T follicular helper cell (primary cell): ENCODE data around the gene PLCL1.
A peak's percentile ranks its signal among the peaks of the same experiment; 100 is the strongest.
"Not testable (repeated sequence)": the region's sequence is repeated elsewhere in the genome, so short reads cannot be mapped to it uniquely, and the experiment has no call there.

Experiments
- DNase-seq: peaks from one replicate; pipeline ENCODE4 v3.0.0-alpha.2; 2020; ENCODE audit warnings: low read depth

The PLCL1 gene

DNA sequence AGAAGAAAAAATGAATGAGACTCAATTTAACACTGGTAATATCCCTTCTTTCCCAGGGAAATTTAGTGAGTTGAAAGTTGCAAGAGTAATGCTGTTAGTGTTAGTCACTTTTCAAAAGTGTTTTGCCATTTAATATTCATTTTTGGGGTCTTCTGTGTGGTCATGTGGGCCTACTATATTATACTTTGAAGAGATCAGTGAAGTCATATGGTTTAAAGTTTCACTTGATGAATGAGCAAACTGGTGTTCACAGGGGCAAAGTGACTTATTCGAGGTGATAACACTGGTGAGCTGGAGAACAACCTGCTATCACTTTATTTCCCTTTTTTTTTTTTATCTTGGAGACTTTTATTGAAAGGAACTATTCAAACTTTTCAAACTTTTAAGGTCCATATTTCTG is 196.0 kb downstream of the PLCL1 start:
- no peak for DNase-seq

DNA sequence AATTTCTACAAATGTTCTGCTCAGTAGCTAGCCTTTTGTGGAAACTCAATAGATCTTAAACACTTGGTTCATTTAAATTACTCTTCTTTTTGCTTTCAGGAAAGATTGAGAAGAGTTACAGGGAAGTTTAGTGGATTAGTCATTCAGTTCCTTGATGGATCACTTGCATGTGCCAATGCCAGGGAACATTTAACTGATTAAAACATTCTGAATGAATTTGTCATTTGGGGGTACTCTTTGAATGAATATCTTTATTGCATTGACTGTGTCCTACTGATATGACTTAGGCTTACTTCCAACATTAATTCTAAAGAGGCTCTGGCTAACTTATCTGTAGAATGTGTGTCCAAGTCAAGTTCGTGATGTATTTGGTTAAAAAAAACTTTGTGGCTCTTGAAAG is 199.8 kb downstream of the PLCL1 start:
- DNase-seq = no peak

DNA sequence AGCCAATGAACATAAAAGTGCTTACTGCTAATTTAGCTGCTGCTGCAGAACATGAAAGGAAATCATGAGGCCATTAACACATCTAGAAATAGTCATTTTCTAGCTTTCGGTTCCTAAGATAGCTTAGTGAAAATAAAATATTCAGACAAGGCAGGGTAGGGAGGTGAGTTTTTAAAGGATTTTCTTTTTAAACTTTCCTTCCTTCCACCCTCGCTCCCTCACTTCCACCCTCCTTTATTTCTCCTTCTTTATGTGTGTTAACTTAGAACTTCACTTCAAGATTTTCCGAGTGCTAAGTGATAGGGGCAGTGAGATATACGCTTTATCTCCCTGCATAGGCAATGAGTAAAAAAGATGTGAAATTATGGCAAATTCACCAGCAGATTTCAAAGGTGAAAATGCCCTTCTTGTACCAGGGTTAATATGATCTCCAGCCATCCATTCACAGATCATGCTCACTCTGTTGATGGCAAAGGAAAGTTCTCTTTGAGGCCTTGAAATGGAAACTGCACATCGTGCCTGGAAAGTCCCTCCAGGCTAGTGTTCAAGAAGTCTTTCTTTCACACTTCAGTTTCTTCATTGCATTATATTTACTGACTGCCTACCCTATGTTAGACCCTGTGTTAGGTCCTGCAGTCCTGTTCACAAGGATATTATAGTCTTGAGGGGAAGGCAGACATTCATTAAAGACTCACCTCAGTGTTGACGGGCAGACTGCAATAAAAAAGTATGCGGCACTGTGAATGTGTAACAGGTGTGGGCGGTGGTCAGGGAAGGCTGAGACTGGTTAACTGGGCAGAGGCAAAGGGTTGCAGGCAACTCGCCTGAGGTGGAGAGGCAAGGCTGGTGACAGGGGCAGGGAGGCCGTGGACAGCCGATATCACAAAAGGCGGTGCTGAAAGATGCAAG is 200.8 kb downstream of the PLCL1 start:
- peak; percentile 2 for DNase-seq

DNA sequence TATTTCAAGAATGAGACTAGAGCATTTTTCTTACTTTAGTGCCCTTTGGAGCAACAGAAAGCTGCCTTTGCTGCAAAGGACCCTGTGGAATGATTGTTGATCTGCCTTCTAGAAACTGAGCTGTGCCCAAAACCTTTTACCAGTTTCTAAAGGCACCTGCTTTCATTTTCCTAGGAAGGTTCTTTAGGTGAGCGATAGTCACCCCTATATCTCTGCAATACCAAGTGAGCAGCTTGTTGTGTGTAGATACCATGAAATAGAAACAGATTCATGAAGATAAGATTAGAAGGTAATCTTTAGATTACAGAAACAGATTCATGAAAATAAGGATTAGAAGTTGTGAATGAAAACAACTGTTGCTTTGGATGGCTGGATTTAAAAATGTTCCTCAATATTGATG is 202.3 kb downstream of the PLCL1 start:
- DNase-seq = no peak

DNA sequence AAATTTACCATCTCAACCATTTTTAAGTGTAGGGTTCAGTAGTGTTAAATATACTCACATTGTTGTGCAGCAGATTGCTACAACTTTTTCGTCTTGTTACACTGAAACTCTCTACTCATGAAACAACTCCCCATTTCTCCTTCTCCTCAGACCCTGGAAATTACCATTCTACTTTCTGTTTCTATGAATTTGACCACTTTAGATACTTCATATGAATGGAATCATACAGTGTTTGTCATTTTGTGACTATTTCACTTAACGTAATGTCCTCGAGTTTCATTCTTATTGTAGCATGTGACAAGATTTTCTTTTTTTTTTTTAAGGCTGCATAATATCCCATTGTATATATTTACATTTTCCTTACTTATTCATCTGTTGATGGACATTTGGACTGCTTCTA is 203.8 kb downstream of the PLCL1 start:
- no peak for DNase-seq

DNA sequence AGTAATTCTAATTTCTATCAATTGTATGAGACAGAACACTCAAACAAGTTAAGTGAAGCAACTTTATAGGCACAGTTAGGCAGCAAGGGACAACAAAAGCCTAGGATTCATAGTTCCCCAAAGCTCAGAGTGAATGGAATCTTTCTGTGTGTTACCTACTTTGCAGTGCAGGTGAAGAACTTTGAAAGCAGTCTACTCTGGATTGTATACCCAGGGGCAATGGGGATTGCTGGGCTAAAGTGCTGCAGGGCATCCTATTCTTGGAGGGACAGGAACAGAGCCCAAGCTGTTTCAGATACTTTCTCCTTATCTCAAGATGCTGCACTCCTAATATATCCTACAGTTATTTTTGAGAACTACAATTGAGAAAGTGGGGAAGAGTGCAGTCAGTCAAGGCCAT is 207.6 kb downstream of the PLCL1 start:
- no peak for DNase-seq

DNA sequence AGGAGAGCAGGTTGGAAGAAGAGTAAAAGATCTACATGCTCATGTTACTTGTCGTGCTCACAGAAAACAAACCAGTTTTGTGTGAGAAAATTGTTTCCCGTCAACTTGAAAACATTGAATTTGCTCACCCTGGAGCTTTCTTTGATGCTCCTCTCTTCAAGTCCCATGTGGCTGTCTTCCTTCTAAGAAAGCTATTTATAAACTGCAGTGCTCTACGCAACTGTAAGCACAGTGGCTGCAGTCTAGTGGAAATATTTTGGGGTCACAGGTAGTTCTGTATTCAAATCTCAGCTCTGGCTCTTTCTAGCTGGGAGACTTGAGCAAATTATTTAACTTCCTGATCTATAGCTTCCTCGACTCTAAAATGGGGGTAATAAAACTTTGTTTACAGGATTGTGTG is 211.8 kb downstream of the PLCL1 start:
- DNase-seq = no peak

DNA sequence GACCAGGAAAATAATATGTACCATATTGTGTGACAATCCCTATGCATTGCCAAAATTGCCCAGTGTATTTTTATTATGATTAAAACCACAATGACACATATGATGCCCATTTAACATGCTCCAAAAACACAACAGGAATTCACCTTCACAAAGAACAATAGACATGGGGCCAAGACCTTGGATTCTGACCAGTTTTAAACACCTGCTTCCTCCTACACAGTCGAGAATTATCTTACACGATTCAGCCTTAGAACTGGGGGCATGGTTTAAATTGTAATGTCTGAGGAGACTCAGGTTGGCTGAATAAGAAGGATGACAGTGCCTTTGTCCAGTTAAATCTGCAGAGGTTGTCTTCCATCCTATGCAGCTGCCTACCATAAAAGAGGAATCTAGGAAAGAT is 212.7 kb downstream of the PLCL1 start:
- DNase-seq = no peak

DNA sequence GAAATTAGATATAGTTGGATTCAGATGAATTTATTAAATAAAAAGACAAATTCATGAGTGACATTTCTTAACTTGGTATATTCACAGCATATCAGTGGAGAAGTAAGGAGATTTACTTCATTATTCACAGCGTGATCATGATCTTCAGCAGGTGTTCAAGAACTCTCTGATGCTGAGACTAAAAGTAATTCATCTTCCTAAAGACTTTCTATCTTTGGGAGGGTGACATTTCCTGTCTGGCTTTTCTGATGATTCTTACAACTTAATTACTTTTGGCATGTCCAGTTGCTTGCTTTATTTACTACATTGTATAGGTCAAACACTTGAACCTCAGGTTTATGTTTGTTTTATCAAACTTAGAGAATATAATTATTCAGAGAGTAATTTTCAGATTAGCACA is 224.6 kb downstream of the PLCL1 start:
- DNase-seq = no peak

DNA sequence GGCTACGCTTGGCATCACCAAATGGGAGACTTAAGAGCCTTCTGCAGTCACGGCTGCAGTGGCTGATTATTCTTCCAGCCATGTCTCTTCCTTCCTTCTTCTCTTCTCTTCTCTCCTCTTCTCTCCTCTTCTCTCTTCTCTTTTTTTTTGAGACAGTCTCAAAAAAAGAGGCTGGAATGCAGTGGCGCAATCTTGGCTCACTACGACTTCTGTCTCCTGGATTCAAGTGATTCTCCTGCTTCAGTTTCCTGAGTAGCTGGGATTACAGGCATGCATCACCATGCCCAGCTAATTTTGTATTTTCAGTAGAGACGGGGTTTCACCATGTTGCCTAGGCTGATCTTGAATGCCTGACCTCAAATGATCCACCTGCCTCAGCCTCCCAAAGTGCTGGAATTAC is 225.2 kb downstream of the PLCL1 start:
- DNase-seq = not testable (repeated sequence)

DNA sequence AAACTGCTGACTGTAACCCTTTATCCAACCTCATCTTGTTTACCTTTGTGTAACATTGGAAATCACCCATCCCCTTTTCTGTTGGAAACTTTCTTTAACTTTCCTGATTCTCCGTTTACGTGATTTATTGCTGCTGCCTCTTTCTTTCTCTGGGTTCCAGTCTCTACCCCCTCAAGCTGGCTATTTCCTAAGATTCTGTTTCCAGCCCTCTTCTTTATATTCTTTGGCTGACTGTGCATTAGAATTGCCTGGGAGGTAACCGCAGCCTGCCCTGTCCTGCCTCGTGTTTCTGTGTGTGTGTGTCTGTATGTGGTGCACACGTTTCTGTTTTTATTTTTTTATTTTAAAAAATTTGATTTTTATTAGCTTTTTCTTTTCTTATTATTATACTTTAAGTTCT is 229.2 kb downstream of the PLCL1 start:
- no peak for DNase-seq

DNA sequence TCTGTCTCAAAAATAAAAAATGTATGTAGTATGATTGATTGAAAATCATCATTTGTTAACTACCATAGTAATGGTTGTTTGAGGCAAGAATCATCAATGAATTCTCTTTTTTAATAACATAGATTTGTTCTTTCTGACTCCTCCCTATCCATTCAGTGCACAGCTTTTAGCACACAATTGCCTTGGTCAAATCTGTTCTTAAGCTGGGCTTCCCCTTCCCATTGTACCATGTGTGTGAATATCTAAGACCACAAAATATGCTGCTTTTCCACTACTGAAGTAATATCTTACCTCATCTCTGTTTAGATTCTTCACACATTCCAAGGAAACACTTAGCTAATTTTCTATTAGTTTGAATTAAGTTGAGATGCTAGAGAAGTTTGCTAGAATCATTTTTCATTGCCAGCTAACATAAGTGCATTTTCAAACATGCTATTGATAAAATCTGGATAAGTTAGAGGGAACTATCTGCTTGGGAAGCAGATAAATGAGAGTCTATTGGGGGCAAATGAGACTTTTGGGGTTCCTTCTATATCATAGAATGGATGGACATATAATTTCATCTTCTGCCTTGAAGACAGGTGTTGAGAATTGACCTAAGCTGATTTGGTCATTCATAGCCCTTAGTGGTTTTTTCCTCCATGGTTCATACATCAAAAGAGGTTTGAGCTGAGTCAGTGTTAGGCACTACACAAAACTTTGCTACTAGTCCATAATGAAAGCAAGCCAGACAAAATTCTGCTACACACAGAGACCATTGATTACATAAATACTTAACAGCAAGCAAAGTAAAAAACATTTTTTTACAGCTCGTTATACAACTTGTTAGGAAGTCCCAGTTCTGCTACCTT is 231.9 kb downstream of the PLCL1 start:
- no peak for DNase-seq

DNA sequence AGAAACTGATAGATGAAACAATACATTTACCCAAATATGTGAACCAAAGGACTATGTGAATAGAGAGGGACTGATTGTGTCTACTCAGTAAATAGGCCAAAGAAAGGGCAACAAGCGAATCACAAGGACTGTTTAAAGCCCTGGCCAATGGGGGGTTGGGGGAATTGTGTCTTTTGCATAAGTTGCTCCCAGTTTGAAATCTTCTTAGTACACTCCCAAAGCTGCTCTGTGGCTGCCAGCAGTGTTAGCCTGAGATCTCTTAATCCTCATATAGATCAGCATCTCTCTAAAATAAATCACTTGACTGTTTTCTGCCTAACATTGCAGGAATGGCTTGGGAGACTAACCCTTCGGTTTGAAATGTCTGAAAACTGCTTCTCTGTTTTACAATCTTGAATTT is 236.4 kb downstream of the PLCL1 start:
- no peak for DNase-seq

DNA sequence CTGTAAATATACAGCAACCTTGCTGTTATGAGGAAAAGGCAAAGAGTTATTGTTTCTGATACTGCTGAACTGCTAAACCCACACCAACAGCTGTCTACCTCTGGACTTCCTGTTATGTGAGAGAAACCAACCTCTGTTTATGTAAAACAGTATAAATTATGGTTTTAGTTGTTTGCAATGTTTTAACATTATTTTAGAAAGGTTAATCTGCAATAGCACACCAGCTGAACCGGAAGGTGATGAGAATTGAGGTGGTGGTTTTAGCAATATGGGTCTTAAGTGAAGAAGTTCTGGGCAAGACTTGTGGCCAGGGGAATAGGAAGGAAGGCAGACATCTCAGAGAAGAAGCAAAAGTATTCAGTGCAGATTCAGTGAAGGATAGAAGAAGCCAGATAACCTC is 237.8 kb downstream of the PLCL1 start:
- DNase-seq = no peak

DNA sequence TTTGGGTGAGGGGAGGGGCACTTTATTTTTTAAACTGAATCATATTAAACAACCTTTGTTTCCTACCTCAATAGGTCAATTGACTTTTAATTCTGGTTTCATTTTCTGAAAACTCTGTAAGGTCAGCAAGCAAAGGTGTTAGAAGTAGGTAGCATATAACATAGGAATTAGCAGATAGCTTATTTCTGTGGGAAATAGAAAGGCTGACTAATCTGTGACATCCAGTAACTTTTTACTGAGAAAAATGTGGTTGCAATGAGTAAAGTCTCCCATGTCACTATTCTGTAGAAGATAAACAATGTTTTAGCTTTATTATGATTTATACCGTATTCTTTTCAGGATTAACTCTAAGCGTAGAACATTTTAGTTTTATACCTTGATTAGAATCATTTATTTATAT is 240.4 kb downstream of the PLCL1 start:
- DNase-seq = no peak

DNA sequence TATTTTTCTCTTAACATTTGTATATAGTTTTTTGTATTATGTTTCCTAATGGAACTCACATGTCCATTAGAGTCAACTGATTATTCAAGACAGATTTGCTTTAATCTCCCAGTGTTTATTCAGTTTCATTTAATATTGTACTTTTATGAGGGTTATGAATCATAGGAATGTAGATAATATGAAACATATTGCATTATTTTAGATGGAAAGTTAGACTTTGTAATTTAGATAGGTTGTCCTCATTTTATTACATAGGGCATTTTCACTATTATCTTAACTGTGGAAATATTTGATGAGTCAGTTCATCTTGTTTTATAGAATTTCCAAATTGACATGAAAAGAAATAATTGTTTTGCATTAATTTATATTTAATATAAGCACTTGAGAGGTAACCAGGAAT is 240.8 kb downstream of the PLCL1 start:
- DNase-seq = no peak

DNA sequence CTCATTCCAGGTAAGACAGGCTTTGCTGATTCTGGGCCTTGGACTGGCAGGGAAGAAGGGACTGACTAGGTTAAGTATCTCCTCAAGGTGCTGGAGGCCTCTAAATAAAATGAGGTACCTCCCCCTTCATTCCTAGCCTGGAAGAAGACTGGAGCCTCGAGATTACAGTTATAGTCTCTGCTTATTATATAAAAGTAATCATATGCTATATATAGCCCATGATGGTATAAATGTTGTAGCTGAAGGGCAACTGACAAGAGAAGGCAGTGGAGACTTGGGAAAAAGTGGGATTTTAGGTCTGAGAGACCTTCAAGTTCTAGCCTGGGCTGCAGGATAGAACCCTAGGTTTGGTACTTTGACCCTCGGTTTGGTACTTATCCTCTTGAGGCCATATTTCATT is 248.3 kb downstream of the PLCL1 start:
- no peak for DNase-seq

DNA sequence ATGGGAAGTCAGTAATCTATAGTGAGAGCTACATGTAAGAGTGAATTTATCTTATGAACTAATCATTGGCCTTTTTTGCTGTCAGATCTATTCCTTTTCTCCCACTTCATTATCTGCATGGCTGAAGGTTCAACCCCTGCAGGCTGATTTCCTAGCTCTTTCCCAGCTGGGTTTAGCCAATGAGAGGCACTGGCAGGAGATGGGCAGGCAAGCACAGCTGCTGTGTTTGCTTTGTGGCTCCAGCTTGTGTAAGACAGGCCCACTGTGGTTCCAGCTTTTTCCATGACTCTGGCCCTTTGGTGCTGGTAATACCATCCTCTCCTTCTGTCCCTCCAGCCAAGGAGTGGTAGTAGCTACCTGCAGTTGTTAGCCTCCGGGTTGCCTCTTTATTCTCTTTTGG is 248.8 kb downstream of the PLCL1 start:
- no peak for DNase-seq

DNA sequence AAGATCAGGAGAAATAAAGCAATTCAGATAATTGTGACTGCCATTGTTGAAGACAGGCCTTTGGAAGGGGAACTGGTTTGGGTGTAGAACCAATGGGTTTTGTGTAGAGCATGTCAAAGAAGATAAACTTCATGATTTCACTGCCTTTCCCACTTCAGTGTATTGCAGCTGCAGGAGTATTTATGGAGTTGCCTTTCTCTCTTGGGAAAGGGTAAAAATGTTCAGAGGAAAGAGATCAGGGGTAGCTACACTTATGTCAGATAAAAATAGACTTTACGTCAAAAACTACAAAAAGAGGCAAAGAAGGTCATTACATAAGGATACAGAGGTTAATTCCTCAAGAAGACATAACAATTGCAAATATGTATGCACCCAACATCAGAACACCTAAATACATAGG is 249.4 kb downstream of the PLCL1 start:
- no peak for DNase-seq

DNA sequence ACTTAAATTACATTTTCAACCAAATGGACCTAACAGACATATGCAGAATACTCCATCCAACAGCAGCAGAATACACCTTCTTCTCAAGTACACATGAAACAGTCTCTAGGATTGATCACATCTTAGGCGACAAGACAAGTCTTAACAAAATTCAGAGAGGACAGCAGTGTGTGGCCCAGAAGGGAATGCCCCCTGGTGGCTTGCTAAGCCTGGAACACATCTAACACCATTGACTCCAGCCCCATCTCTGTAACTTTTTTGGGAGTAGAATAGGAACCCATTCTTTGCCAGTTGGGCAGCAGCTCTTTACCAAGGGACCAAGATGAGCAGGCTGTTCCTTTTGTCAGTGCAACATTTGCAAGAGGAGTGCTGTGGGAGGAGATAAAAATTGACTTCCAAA is 249.9 kb downstream of the PLCL1 start:
- peak; percentile 9 for DNase-seq

DNA sequence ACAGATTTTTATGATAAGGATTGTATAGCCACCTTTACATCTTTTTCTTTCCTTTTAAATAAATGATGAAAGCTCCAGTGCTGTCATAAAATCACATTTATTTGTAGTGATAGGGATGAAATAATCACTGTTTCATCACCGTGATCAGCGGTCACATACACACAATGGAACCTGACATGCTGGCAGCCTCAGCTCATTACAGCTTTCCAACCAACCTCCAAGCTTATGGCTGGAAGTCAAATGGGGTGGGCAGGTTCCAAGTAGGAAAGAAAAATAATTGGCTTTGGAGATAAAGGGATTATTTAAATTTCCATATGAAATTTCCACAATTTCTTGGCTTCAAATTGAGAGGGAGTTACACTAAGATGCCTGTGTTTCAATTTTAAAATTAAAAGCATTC is 251.3 kb downstream of the PLCL1 start:
- no peak for DNase-seq

DNA sequence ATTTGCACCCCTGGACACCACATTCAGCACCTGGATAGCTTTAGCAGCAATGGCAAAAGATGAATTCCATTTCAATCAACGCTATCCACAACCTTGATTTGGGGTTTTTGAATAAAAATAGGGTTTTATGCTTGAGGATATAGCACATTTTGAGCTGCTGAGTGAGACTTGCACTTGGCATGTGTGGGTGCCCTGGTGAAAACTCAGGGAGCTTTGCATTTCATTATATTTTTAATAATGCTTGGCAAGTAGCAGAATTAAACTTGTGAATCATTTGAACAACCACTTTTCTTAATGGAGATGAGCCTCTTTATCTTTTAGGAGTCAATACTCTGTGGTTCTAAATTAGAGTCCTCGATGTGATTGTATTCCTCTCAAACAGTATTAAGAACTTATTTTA is 252.4 kb downstream of the PLCL1 start:
- DNase-seq = no peak

DNA sequence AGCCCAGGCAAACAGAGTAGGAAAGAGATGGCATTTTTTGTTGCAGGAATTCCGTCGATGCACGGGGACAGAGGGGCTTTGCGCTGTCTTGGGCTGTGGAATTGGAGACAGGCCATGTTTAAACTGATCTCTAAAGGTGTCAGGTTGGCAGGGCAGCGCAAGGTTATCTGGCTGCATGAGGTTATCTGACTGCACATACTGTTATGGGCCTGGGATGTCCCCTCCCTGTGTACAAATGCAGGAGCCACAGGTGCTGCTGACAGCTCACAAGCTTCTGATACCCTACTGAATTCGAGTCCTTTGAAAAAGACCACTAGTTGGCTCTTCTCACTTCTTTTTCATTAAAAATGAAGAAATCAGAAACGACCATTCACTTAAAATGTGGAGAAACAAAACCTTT is 255.4 kb downstream of the PLCL1 start:
- no peak for DNase-seq
